GM10266 (cell line): ENCODE results near the gene ACAD11.
"Not testable (repeated sequence)": the region's sequence is repeated elsewhere in the genome, so short reads cannot be mapped to it uniquely, and the experiment has no call there.

Source experiments
- DNase-seq: peaks from one replicate; pipeline ENCODE4 v3.0.0; 2012; ENCODE audit errors: extremely low spot score
- TF ChIP-seq, protein P1 (sequence below): IDR thresholded peaks from 2 replicates; pipeline ENCODE4 v1.5.1; 2012; ENCODE audit warnings: mild to moderate bottlenecking, low read depth; ENCODE audit not compliant: control insufficient read depth, insufficient read depth; ENCODE audit errors: missing control alignments

Gene ACAD11

DNA sequence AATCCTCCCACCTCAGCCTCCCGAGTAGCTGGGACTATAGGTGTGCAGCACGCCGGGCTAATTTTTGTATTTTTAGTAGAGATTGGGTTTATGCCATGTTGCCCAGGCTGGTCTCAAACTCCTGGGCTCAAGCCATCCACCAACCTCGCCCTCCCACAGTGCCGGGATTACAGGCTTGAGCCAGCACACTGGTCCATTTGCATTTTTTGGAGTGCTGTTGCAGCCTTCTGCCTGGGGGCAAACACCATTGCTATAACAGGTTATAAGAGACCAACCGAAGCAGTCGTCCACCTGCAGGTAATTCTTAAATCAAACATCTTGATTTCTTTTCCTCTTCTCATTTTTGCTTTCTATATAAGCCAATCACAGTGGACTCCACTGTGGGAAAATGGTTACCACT lies 34.8 kb downstream of the ACAD11 start:
- TF ChIP-seq, protein P1, sequence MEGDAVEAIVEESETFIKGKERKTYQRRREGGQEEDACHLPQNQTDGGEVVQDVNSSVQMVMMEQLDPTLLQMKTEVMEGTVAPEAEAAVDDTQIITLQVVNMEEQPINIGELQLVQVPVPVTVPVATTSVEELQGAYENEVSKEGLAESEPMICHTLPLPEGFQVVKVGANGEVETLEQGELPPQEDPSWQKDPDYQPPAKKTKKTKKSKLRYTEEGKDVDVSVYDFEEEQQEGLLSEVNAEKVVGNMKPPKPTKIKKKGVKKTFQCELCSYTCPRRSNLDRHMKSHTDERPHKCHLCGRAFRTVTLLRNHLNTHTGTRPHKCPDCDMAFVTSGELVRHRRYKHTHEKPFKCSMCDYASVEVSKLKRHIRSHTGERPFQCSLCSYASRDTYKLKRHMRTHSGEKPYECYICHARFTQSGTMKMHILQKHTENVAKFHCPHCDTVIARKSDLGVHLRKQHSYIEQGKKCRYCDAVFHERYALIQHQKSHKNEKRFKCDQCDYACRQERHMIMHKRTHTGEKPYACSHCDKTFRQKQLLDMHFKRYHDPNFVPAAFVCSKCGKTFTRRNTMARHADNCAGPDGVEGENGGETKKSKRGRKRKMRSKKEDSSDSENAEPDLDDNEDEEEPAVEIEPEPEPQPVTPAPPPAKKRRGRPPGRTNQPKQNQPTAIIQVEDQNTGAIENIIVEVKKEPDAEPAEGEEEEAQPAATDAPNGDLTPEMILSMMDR: no peak
- DNase-seq: no peak

DNA sequence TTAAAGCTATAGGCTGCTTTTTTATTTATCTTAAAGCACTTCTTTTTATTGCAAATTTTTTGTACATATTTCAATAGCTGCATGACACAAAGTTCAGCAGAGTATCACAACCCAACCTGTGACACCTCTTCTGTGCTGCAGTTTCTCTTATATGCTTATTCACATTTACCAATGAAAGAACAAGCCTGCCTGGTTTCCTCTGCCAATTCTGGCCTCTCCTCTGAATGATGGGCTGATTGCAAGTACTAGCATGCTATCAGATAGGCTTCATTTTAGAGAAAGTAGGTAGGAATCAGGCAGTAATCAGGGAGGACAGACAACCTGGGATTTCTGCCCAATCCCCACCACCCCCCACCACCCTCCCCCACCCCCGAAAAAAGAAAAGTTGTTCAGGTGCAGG lies 36.0 kb downstream of the ACAD11 start:
- TF ChIP-seq, protein P1: no peak
- DNase-seq: no peak

DNA sequence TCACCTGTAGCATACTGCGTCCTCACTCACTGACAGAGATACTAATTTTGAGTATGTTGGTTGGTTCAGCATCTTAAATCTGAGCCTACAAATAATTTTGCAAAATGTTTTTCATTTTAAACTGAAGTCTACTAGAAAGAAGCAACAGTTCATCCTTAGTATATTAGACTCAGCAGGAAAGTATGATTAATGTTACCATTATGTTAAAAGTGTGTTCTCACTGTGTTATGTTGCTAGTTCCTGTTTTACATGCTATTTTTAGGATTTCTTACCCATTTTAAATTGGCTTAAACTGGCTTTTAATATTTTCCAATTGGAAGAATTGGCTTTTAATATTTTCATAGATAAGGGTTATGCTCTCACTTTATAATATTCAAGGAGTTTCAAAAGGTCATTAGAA lies 36.8 kb downstream of the ACAD11 start:
- TF ChIP-seq, protein P1: no peak
- no peak for DNase-seq

DNA sequence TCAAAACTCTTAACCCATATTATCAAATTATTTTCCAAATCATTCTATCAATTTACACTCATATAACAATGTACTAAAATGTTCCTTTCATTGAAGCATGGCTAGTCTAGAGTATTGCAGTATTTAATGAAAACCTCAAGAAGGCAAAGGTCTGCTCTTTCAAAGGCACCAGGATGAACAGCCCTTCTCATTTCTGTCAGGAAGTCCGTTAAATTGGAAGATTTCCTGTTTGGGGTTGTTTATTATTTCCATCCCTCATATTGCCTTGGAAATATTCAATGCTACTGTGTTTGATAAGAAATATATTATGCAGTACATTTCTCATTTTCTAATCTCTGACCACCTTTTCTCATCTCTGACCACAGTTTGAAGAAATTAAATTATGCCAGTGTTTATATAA lies 37.5 kb downstream of the ACAD11 start:
- no peak for DNase-seq
- TF ChIP-seq, protein P1: no peak

DNA sequence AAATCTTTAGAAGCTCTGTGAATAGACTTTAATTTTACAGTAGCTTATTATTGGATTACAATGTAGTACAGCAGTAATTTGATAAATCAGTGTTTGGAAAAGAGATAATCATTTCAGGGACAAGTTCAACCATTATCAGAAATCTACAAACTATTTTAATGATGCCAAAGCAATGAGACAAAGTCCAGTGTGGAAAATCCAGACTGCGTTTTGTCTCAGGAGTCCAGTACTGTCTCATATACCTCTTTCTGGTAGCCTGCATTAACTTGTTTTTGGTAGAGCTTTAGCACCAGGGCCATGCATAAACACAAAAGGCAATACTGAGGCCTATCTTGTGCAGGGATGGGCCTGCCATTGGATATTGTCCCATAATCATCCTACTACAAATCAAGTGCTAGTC lies 42.8 kb downstream of the ACAD11 start:
- TF ChIP-seq, protein P1: no peak
- DNase-seq: no peak

DNA sequence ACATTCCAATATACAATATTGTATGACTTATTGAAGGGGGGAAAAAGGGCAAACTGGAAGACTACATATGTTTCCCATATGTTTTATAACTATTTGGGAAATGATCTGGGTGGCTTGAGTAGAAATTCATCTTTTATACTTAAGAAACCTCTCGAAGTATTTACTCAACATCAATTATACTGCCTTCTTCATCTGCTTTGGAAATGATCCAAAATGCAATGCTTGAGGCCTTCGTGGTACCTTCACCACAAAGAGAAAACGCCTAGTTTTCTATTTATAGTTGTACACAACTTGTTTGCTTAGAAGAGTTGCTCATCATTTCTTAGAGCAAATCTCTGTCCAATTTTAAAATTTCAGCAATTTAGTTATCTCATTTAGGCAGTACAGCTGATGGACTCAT lies 43.7 kb downstream of the ACAD11 start:
- TF ChIP-seq, protein P1: no peak
- DNase-seq: no peak

DNA sequence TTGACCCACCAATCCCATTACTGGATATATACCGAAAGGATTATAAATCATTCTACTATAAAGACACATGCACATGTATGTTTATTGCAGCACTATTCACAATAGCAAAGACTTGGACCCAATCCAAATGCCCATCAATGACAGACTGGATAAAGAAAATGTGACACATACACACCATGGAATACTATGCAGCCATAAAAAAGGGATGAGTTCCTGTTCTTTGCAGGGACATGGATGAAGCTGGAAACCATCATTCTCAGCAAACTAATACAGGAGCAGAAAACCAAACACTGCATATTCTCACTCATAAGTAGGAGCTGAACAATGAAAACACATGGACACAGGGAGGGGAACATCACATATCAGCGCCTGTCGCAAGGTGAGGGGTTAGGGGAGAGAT lies 44.3 kb downstream of the ACAD11 start:
- not testable (repeated sequence) for DNase-seq

DNA sequence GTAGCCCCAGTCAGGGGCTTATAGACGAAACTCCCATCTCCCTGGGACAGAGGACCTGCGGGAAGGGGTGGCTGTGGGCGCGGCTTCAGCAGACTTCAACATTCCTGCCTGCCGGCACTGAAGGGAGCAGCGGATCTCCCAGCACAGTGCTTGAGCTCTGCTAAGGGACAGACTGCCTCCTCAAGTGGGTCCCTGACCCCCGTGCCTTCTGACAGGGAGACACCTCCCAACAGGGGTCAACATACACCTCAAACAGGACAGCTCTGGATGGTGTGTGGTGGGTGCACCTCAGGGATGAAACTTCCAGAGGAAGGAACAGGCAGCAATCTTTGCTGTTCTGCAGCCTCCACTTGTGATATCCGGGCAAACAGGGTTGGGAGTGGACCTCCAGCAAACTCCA lies 53.0 kb downstream of the ACAD11 start:
- not testable (repeated sequence) for DNase-seq
